HL-60/S4 treated with retinoic acid at 250 ng/mL for 4 days and 3 days (cell line): ENCODE results near the gene EHMT2.
"Not testable (repeated sequence)": the region's sequence is repeated elsewhere in the genome, so short reads cannot be mapped to it uniquely, and the experiment has no call there.

Source experiments
- in situ Hi-C: fragments of 300-500 bp; cut with MboI; formaldehyde crosslinking; loops from 2 replicates; pipeline ENCODE4 v1.7.0; 2022; ENCODE audit warnings: low sequenced_read_pairs

Gene EHMT2

DNA sequence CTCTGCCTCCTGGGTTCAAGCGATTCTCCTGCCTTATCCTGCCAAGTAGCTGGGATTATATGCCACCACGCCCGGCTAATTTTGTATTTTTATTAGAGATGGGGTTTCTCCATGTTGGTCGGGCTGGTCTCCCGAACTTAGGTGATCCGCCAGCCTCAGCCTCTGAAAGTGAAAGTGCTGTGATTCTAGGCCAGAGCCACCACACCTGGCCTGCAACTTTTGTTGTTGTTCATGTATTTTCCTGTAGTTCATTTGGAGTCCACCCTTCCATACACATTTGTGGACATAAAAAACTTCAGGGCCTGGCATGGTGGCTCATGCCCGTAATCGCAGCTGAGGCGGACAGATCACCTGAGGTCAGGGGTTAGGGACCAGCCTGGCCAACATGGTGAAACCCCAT lies 55.4 kb downstream of the EHMT2 start:
- in situ Hi-C loops, result no loop called here

DNA sequence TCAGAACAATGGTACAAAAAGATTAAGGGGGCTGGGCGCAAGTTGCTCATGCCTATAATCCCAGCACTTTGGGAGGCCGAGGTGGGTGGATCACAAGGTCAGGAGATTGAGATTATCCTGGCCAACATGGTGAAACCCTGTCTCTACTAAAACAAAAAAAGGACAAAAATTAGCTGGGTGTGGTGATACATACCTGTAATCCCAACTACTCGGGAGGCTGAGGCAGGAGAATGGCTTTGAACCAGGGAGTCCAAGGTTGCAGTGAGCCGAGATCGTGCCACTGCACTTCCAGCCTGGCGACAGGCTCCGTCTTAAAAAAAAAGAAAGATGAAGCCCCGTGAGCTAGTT lies 57.7 kb downstream of the EHMT2 start:
- in situ Hi-C loops, result not testable (repeated sequence)

DNA sequence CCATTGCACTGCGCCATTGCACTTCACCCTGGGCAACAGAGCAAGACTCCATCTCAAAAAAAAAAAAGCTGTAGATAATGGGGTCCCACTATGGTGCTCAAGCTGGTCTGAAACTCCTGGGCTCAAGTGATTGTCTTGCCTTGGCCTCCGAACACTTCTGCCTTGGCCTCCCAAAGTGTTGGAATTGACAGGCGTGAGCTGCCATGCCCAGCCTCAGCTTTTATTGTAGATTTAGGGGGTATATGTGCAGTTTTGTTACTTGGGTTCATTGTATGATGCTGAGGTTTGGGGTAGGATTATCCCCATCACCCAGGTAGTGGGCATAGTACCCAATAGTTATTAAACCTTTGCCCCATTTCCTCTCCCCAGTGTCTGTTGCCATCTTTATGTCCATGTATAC lies 58.5 kb downstream of the EHMT2 start:
- in situ Hi-C loops, result no loop called here

DNA sequence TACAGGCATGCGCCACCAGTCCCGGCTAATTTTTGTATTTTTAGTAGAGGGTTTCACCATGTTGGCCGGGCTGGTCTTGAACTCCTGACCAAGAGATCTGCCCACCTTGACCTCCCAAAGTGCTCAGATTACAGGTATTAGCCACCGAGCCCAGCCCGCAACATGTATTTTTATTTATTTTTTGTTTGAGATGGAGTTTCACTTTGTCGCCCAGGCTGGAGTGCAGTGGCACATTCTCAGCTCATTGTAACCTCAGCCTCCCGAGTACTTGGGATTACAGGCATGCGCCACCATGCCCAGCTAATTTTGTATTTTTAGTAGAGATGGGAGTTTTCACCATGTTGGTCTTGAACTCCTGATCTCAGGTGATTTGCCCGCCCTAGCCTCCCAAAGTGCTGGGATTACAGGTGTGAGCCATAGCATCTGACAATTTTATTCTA lies 59.4 kb downstream of the EHMT2 start:
- in situ Hi-C loops, result not testable (repeated sequence)

GRCh38 chr6:31837369-31838113 lies 60.0 kb downstream of the EHMT2 start:
- in situ Hi-C loops, result no loop called here

GRCh38 chr6:31836474-31837368 lies 60.8 kb downstream of the EHMT2 start:
- in situ Hi-C loops, result no loop called here

GRCh38 chr6:31836047-31836473 lies 61.4 kb downstream of the EHMT2 start:
- in situ Hi-C loops, result no loop called here

DNA sequence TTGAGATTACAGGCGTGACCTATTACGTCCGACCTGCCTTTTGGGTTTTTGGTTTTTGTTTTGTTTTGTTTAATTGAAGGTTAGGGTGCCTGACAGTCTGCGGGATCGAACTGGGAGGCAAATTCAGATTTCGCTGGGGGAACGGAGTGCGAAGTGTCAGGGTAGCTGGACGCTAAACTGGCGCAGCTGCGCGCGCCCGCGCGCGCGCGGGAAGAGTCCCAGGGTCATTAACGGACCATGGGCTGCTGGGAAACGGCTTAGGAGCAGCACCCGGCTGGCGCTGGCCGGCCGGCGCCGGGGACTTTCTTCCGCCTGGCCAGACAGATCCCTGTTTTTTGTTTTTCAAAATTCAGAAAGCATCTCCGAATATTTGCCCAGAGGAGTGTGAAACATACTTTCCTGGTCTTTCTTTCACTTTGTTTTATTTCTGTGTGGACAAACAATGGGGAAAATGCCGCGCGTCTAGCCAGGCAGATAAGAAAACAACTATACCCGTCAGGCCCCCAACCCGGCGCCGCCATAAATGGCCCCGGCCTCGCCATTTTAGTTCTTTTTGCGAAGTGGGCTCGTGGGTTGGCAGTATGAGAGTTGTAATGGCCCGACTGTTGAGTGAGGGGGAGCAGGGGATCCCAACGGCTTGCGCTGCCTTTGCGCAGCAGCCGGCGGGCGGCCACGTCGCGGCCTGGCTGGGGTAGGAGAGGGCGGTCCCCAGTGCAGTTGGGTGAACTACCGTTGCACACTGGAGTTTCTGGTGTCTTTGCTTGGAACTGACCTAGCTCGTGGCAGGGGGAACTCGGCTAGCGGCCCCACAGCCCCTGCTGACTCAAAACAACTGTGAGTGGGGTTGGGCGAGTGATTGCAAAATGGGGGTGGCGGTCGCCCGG lies 62.9 kb downstream of the EHMT2 start:
- in situ Hi-C loops, result no loop called here

- in situ Hi-C loops, result no loop called here
Observed at GRCh38 chr6:31831350-31832215, 65.9 kb downstream of the EHMT2 start.

GRCh38 chr6:31830886-31831335 lies 66.6 kb downstream of the EHMT2 start:
- in situ Hi-C loops, result no loop called here
